GM23338 (cell line): ENCODE data around the gene SPRYD7. TPM values are rescaled to one million over a fixed set of nuclear protein-coding genes. Genes with fewer than 3 reads are reported as not detected.

Source experiments
- ATAC-seq: fragments of 200-7000 bp; cut with Tn5 transposase; 3 replicates; pipeline ENCODE4 v1.9.1; 2020
- DNase-seq: peaks from one replicate; pipeline ENCODE4 v3.0.0-alpha.2; 2015; ENCODE audit warnings: low spot score
- H2AFZ ChIP-seq: fragments of 200-600 bp; sonication (generic); 2 replicates; pipeline ENCODE4 v1.8.0; 2016; ENCODE audit warnings: antibody characterized with exemption, mild to moderate bottlenecking, moderate library complexity
- H3F3A ChIP-seq: fragments of 200-600 bp; sonication (generic); replicated peaks from 2 replicates; pipeline ENCODE4 v1.8.0; 2017; ENCODE audit warnings: antibody characterized with exemption, mixed run types, low read depth
- H3K27ac ChIP-seq: fragments of 200-600 bp; sonication (generic); 2 replicates; pipeline ENCODE4 v1.6.1; 2016; ENCODE audit warnings: low read depth
- H3K27me3 ChIP-seq: fragments of 200-600 bp; sonication (generic); 2 replicates; pipeline ENCODE4 v1.8.0; 2016; ENCODE audit warnings: mild to moderate bottlenecking, mixed run types, moderate library complexity; ENCODE audit not compliant: insufficient read depth
- H3K36me3 ChIP-seq: fragments of 200-600 bp; sonication (generic); 2 replicates; pipeline ENCODE4 v1.8.0; 2016; ENCODE audit warnings: mild to moderate bottlenecking; ENCODE audit not compliant: insufficient read depth
- H3K4me1 ChIP-seq: fragments of 200-600 bp; sonication (generic); 2 replicates; pipeline ENCODE4 v1.8.0; 2016; ENCODE audit warnings: mild to moderate bottlenecking, moderate library complexity; ENCODE audit not compliant: insufficient read depth
- H3K4me2 ChIP-seq: fragments of 200-600 bp; sonication (generic); 2 replicates; pipeline ENCODE4 v1.7.1; 2017; ENCODE audit warnings: mixed run types
- H3K4me3 ChIP-seq: fragments of 200-600 bp; sonication (generic); 2 replicates; pipeline ENCODE4 v1.6.1; 2016; ENCODE audit warnings: mixed run types
- H3K79me2 ChIP-seq: fragments of 200-600 bp; sonication (generic); replicated peaks from 2 replicates; pipeline ENCODE4 v1.8.0; 2017; ENCODE audit warnings: mild to moderate bottlenecking; ENCODE audit not compliant: insufficient read depth
- H3K9me2 ChIP-seq: fragments of 200-600 bp; sonication (generic); 2 replicates; pipeline ENCODE4 v1.8.0; 2017; ENCODE audit not compliant: insufficient read depth
- H4K20me1 ChIP-seq: fragments of 200-600 bp; sonication (generic); replicated peaks from 2 replicates; pipeline ENCODE4 v1.8.0; 2017; ENCODE audit warnings: mild to moderate bottlenecking; ENCODE audit not compliant: insufficient read depth
- H3K27ac Mint-ChIP-seq: 2 replicates; pipeline ENCODE4 v1.8.0; 2020; ENCODE audit warnings: inconsistent platforms, mild to moderate bottlenecking, moderate library complexity, mixed read lengths
- H3K27me3 Mint-ChIP-seq: 3 replicates; pipeline ENCODE4 v1.8.0; 2022; ENCODE audit warnings: low read depth, mild to moderate bottlenecking, moderate library complexity, mixed read lengths, inconsistent platforms; ENCODE audit not compliant: insufficient read depth, poor library complexity
- H3K36me3 Mint-ChIP-seq: 3 replicates; pipeline ENCODE4 v1.8.0; 2021; ENCODE audit warnings: low read depth, mild to moderate bottlenecking, inconsistent platforms, moderate library complexity, mixed read lengths
- H3K4me1 Mint-ChIP-seq: 3 replicates; pipeline ENCODE4 v1.8.0; 2020; ENCODE audit warnings: mild to moderate bottlenecking, inconsistent platforms, mixed read lengths
- H3K4me3 Mint-ChIP-seq: 3 replicates; pipeline ENCODE4 v1.8.0; 2021; ENCODE audit warnings: moderate library complexity, mild to moderate bottlenecking, inconsistent platforms, mixed read lengths
- H3K9me3 Mint-ChIP-seq: 3 replicates; pipeline ENCODE4 v1.8.0; 2020; ENCODE audit warnings: moderate library complexity, mild to moderate bottlenecking, inconsistent platforms, mixed read lengths
- CREB1 ChIP-seq: fragments of 250-450 bp; sonication (Bioruptor Pico); IDR thresholded peaks from 2 replicates; pipeline ENCODE4 v1.5.0; 2020; ENCODE audit warnings: low read depth, mild to moderate bottlenecking, moderate library complexity
- EZH2 ChIP-seq: fragments of 200-600 bp; sonication (generic); IDR thresholded peaks from one replicate; pipeline ENCODE4 v1.8.0; 2017; ENCODE audit warnings: antibody characterized with exemption, mild to moderate bottlenecking, low read depth; ENCODE audit not compliant: unreplicated experiment
- EZH2phosphoT487 ChIP-seq: fragments of 200-600 bp; sonication (generic); IDR thresholded peaks from one replicate; pipeline ENCODE4 v1.8.1; 2018; ENCODE audit warnings: antibody characterized with exemption; ENCODE audit not compliant: unreplicated experiment
- JUNB ChIP-seq: IDR thresholded peaks from one replicate; pipeline ENCODE4 v1.6.1; 2016; ENCODE audit warnings: antibody characterized with exemption; ENCODE audit not compliant: unreplicated experiment
- NANOG ChIP-seq: IDR thresholded peaks from 2 replicates; pipeline ENCODE4 v1.6.1; 2016; ENCODE audit warnings: antibody characterized with exemption, borderline replicate concordance
- POLR2AphosphoS5 ChIP-seq: IDR thresholded peaks from 2 replicates; pipeline ENCODE4 v1.6.1; 2016; ENCODE audit warnings: antibody characterized with exemption, low read depth
- STAT1 ChIP-seq: IDR thresholded peaks from one replicate; pipeline ENCODE4 v1.6.1; 2016; ENCODE audit warnings: antibody characterized with exemption; ENCODE audit not compliant: unreplicated experiment
- ZNF114 ChIP-seq: fragments of 250-450 bp; sonication (Bioruptor Pico); IDR thresholded peaks from 2 replicates; pipeline ENCODE4 v1.5.0; 2020; ENCODE audit warnings: mild to moderate bottlenecking, moderate library complexity
- ZNF331 ChIP-seq: fragments of 250-450 bp; sonication (Bioruptor Pico); IDR thresholded peaks from 2 replicates; pipeline ENCODE4 v1.5.0; 2020; ENCODE audit warnings: low read depth, mild to moderate bottlenecking, moderate library complexity
- polyA plus RNA-seq: library from polyadenylated mRNA; unstranded; fragments of >200 nt; fragmentation: Nextera tagmentation; extraction: Ambion mirVana; gene quantifications from 2 replicates; pipeline ENCODE4 v1.2.1, GENCODE V29; 2016
- total RNA-seq: library from RNA; depleted of rRNA; stranded (reverse); fragments of >200 nt; shearing (Covaris generic); gene quantifications from 2 replicates; pipeline ENCODE4 v1.2.3, GENCODE V29; 2014
- TF ChIP-seq, protein P1 (sequence below), 2 experiments: fragments of 200-600 bp in 1 of 2; sonication (generic) in 1 of 2; conservative IDR thresholded peaks; 2 replicates each; pipeline versions ENCODE4 v1.5.1 to v1.6.1; 2016 to 2017; ENCODE audit warnings: antibody characterized with exemption in 2 of 2, low read depth in 2 of 2, mild to moderate bottlenecking in 2 of 2, moderate library complexity in 1 of 2
- TF ChIP-seq, protein P2 (sequence below): IDR thresholded peaks from one replicate; pipeline ENCODE4 v1.6.1; 2018; ENCODE audit warnings: antibody characterized with exemption; ENCODE audit not compliant: unreplicated experiment
- TF ChIP-seq, protein P3 (sequence below): IDR thresholded peaks from 2 replicates; pipeline ENCODE4 v1.6.1; 2016; ENCODE audit warnings: antibody characterized with exemption

Gene SPRYD7
- total and polyA plus RNA-seq, 2 experiments from 2014 or later, result 2.9 to 7.4 TPM

DNA sequence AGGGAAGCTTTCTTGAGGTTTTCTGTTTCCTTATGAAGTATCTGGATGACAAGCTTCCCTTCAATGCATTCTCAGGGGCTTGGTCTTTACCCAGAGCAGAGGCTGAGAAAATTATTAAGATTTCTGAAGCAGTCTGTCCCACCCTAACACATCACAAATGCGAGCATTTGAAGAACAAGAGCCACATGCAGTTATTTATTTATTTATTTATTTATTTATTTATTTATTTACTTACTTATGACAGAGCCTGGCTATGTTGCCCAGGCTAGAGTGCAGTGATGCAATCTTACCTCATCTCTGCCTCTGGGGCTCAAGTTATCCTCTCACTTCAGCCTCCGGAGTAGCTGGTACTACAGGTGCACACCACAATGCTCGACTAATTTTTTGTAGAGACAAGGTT lies 38.4 kb downstream of the SPRYD7 start (continued):
- TF ChIP-seq ZNF331 (CRISPR knock-in tag) (no peak), JUNB (no peak), STAT1 (no peak)
- TF ChIP-seq, protein P1, sequence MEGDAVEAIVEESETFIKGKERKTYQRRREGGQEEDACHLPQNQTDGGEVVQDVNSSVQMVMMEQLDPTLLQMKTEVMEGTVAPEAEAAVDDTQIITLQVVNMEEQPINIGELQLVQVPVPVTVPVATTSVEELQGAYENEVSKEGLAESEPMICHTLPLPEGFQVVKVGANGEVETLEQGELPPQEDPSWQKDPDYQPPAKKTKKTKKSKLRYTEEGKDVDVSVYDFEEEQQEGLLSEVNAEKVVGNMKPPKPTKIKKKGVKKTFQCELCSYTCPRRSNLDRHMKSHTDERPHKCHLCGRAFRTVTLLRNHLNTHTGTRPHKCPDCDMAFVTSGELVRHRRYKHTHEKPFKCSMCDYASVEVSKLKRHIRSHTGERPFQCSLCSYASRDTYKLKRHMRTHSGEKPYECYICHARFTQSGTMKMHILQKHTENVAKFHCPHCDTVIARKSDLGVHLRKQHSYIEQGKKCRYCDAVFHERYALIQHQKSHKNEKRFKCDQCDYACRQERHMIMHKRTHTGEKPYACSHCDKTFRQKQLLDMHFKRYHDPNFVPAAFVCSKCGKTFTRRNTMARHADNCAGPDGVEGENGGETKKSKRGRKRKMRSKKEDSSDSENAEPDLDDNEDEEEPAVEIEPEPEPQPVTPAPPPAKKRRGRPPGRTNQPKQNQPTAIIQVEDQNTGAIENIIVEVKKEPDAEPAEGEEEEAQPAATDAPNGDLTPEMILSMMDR (conservative IDR thresholded peaks at IDR 0.05; ENCODE audit: low read depth in 2 of 2), result no peak
- TF ChIP-seq, protein P2, sequence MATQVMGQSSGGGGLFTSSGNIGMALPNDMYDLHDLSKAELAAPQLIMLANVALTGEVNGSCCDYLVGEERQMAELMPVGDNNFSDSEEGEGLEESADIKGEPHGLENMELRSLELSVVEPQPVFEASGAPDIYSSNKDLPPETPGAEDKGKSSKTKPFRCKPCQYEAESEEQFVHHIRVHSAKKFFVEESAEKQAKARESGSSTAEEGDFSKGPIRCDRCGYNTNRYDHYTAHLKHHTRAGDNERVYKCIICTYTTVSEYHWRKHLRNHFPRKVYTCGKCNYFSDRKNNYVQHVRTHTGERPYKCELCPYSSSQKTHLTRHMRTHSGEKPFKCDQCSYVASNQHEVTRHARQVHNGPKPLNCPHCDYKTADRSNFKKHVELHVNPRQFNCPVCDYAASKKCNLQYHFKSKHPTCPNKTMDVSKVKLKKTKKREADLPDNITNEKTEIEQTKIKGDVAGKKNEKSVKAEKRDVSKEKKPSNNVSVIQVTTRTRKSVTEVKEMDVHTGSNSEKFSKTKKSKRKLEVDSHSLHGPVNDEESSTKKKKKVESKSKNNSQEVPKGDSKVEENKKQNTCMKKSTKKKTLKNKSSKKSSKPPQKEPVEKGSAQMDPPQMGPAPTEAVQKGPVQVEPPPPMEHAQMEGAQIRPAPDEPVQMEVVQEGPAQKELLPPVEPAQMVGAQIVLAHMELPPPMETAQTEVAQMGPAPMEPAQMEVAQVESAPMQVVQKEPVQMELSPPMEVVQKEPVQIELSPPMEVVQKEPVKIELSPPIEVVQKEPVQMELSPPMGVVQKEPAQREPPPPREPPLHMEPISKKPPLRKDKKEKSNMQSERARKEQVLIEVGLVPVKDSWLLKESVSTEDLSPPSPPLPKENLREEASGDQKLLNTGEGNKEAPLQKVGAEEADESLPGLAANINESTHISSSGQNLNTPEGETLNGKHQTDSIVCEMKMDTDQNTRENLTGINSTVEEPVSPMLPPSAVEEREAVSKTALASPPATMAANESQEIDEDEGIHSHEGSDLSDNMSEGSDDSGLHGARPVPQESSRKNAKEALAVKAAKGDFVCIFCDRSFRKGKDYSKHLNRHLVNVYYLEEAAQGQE, result no peak
- TF ChIP-seq, protein P3, sequence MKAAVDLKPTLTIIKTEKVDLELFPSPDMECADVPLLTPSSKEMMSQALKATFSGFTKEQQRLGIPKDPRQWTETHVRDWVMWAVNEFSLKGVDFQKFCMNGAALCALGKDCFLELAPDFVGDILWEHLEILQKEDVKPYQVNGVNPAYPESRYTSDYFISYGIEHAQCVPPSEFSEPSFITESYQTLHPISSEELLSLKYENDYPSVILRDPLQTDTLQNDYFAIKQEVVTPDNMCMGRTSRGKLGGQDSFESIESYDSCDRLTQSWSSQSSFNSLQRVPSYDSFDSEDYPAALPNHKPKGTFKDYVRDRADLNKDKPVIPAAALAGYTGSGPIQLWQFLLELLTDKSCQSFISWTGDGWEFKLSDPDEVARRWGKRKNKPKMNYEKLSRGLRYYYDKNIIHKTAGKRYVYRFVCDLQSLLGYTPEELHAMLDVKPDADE, result no peak

DNA sequence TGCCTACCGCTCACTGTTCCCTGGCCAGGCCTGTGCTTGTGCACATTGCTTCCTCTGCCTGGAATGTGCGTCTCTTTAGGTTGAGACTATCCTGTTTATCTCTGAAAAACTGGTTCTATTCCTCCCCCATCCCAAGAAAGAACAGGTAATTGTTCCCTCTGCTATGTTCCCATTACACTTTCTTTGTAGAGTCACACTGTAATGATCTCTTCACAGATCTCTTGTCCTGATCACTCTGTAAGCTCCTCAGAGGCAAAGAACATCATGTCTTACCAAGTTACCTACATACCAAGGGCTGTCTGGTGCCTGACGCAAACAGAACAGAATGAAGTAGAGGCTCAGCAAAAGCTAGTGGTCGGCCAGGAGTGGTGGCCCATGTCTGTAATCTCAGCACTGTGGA lies 40.3 kb downstream of the SPRYD7 start:
- Histone ChIP-seq H3K27me3 (no peaks in the 10 kb centered on the region), H3K4me3 (no peak overlapping the region), H3K79me2 (no peaks in the 10 kb centered on the region), H2AFZ (no peak overlapping the region), H3K36me3 (no peaks in the 10 kb centered on the region), H3K4me2 (no peak overlapping the region), H3K27ac (no peak overlapping the region), H3K4me1 (no peaks in the 10 kb centered on the region), H3F3A (no peaks in the 10 kb centered on the region), H4K20me1 (no peaks in the 10 kb centered on the region), H3K9me2 (no peaks in the 10 kb centered on the region)
- no peak for ATAC-seq
- no peaks in the 10 kb centered on the region; the same call in 2 of the 3 replicates for H3K36me3 Mint-ChIP-seq
- H3K27me3 Mint-ChIP-seq, result peaks cover 2% of the 10 kb centered on the region
- H3K4me1 Mint-ChIP-seq, result no peaks in the 10 kb centered on the region
- H3K27ac Mint-ChIP-seq, result no peak overlapping the region
- DNase-seq, result no peak
- no peak overlapping the region for H3K4me3 Mint-ChIP-seq
- no peaks in the 10 kb centered on the region for H3K9me3 Mint-ChIP-seq
- TF ChIP-seq EZH2 (no peak), POLR2AphosphoS5 (no peak), ZNF114 (no peak), STAT1 (no peak), CREB1 (CRISPR knock-in tag) (no peak), NANOG (no peak), EZH2phosphoT487 (no peak), JUNB (no peak)
- TF ChIP-seq, protein P1 (conservative IDR thresholded peaks at IDR 0.05; ENCODE audit: low read depth in 2 of 2), result no peak
- TF ChIP-seq, protein P2, result no peak
